Measurements from ENCODE around the gene LCLAT1.

DNA sequence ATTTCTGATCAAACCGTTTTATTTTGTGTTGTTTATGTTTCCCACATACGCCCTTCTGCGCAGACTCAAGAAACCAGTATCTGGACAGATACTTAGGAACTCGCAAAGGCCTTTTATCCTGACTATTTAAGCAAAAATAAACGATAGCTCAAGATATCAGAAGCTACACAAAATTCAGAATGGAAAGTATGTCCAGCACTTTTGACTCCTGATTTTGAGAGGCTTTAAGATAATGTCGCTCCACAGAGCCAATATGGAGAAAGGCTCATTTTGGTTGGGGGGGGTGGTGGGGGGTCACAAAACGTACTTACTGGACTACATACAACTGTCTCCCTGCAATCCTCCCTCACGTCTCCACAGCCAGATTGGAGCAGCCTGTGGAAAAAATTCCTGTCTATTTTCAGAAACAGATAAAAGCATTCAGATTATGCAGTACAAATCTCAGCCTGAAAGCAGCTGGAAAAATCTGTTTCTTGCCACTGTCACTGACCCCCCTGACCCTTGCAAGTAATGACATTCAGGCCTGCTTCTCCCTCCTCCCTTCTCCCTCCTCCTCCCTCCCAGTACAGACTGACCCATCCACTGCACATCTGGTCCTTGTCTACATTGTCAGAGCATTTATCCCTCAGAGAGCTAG, 34.9 kb upstream of the LCLAT1 start:
- no peak for TF ChIP-seq POLR2A (IDR thresholded peaks at IDR 0.05)
- no peak for TF ChIP-seq CTCF (IDR thresholded peaks at IDR 0.05)

Data from esophagus squamous epithelium (tissue), 4 donors.